AG04449 (cell line): ENCODE measurements around the gene LRP1.

Experiments
- CTCF ChIA-PET: fragments of 350-600 bp; formaldehyde crosslinking; extraction: SDS; loops from one replicate; lab custom pipeline; 2021; ENCODE audit warnings: antibody characterized with exemption; lab: Yijun Ruan, JAX
- POLR2A ChIA-PET: fragments of 400-600, 350-600 bp; formaldehyde crosslinking; extraction: SDS; loops from one replicate; lab custom pipeline; 2020; ENCODE audit warnings: antibody characterized with exemption, inconsistent platforms; lab: Yijun Ruan, JAX
- DNase-seq: peaks from one replicate; pipeline ENCODE4 v3.0.0-alpha.2; 2010; ENCODE audit warnings: low read depth, low spot score
- H3K4me3 ChIP-seq: 2 replicates; pipeline ENCODE4 v1.5.1; 2011; ENCODE audit warnings: low read depth, mild to moderate bottlenecking, control low read depth, low read length
- CTCF ChIP-seq: IDR thresholded peaks from one replicate; pipeline ENCODE4 v1.5.1; 2011; ENCODE audit warnings: mild to moderate bottlenecking, moderate library complexity, low read length, control low read depth, inconsistent platforms; ENCODE audit not compliant: insufficient read depth; ENCODE audit errors: missing control alignments

Gene LRP1

DNA sequence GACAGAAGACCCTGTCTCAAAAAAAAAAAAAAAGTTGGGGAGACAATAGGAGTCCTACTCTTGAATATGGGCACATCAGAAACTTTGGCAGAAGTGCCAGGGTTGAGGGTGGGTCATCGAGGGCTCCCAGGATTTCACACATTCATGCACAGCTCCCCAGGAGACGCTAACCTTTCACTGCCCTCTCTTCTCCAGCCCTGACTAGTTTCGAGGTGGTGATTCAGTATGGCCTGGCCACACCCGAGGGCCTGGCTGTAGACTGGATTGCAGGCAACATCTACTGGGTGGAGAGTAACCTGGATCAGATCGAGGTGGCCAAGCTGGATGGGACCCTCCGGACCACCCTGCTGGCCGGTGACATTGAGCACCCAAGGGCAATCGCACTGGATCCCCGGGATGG is 48.6 kb downstream of the LRP1 start:
- ChIA-PET CTCF (interaction anchor here (1.1 to 26.2 kb wide), 16 partner anchors 8 to 107 kb away, joined by 3 to 874 read pairs (median 12); partner anchors contain the start of genes LRP1 and STAT6), POLR2A (interaction anchor here (0.7 kb wide), 1 partner anchor 11 kb away, joined by 3 read pairs; no protein-coding TSS in a partner anchor)
- no peak overlapping the region for H3K4me3 ChIP-seq
- no peak for TF ChIP-seq CTCF
- no peak for DNase-seq

DNA sequence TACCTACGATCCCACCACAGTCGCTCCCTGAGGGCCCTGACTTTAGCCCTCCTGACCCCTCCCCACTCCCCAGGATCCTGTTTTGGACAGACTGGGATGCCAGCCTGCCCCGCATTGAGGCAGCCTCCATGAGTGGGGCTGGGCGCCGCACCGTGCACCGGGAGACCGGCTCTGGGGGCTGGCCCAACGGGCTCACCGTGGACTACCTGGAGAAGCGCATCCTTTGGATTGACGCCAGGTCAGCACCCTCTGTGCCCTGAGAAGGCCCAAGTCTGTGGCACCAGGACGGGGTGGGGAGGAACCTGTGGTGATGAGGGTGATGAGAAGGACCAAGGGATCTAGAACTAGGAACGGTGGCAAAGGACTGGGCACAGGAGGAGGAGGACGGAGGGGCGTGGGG is 49.1 kb downstream of the LRP1 start:
- ChIA-PET CTCF (interaction anchor here (1.8 to 26.2 kb wide), 5 partner anchors 10 to 67 kb away, joined by 4 to 874 read pairs (median 30); partner anchors contain the start of genes LRP1 and STAT6), POLR2A (no interaction called here)
- H3K4me3 ChIP-seq = no peak overlapping the region
- DNase-seq = no peak
- no peak for TF ChIP-seq CTCF

DNA sequence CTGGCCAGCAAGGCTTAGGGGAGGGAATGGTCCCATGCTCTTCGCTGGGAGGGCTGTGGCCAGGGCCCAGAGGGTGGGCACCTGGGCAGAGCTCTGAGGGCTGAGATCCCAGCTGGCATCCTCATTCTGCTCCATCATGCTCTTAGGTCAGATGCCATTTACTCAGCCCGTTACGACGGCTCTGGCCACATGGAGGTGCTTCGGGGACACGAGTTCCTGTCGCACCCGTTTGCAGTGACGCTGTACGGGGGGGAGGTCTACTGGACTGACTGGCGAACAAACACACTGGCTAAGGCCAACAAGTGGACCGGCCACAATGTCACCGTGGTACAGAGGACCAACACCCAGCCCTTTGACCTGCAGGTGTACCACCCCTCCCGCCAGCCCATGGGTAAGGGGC is 49.9 kb downstream of the LRP1 start:
- ChIA-PET CTCF (interaction anchor here (1.0 to 26.2 kb wide), 4 partner anchors 9 to 64 kb away, joined by 3 to 874 read pairs (median 4); partner anchors contain the start of gene LRP1), POLR2A (no interaction called here)
- TF ChIP-seq CTCF = no peak
- DNase-seq = no peak
- H3K4me3 ChIP-seq = no peak overlapping the region

- DNase-seq = no peak
- CTCF ChIA-PET = interaction anchor here (1.1 to 26.2 kb wide), 6 partner anchors 8 to 67 kb away, joined by 3 to 874 read pairs (median 4); partner anchors contain the start of gene LRP1
- H3K4me3 ChIP-seq = no peak overlapping the region
- POLR2A ChIA-PET = interaction anchor here (0.6 kb wide), 1 partner anchor 52 kb away, joined by 3 read pairs; no protein-coding TSS in a partner anchor
- no peak for TF ChIP-seq CTCF
These were observed 51.2 kb downstream of the LRP1 start for GRCh38 chr12:57179331-57180086.

DNA sequence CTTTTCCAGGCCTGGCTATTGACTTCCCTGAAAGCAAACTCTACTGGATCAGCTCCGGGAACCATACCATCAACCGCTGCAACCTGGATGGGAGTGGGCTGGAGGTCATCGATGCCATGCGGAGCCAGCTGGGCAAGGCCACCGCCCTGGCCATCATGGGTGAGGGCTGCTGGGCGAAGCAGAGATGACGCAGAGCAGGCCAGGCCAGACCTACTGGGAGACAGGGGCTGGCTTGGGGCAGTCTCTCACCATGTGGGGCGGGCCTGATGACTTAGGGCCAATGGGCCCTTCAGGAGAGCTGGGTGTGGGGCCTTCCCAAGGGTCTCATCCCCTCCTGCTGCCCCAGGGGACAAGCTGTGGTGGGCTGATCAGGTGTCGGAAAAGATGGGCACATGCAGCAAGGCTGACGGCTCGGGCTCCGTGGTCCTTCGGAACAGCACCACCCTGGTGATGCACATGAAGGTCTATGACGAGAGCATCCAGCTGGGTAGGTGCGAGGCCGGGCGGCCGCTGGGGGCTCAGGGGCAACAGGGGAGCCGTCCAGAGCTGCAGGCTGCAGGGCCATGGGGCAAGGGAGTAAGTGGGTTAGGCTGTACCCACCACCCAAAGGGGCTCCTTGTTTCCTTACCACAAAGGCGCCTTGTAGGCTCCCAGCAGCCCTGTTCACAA is 52.2 kb downstream of the LRP1 start:
- H3K4me3 ChIP-seq = no peak overlapping the region
- ChIA-PET CTCF (interaction anchor here (1.0 to 26.2 kb wide), 12 partner anchors 9 to 111 kb away, joined by 3 to 874 read pairs (median 4); partner anchors contain the start of genes LRP1 and STAT6), POLR2A (interaction anchor here (0.6 kb wide), 1 partner anchor 53 kb away, joined by 3 read pairs; no protein-coding TSS in a partner anchor)
- no peak for DNase-seq
- no peak for TF ChIP-seq CTCF

DNA sequence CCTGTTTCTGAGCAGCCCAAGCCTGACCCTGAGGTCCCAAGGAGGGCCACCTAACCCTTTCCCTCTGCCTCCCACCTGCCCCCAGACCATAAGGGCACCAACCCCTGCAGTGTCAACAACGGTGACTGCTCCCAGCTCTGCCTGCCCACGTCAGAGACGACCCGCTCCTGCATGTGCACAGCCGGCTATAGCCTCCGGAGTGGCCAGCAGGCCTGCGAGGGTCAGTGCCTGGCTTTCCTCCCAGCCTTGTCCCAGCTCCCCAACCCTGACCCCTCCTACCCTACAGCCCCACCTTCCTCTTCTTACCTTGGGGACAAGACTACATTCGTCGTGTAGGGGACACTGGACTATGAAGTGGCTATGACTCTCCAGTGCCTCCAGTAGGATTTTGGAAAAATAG is 52.8 kb downstream of the LRP1 start:
- TF ChIP-seq CTCF = no peak
- ChIA-PET CTCF (interaction anchor here (1.0 to 26.2 kb wide), 9 partner anchors 9 to 112 kb away, joined by 3 to 874 read pairs (median 4); partner anchors contain the start of genes LRP1 and STAT6), POLR2A (no interaction called here)
- no peak for DNase-seq
- H3K4me3 ChIP-seq = no peak overlapping the region
